HG02571 (cell line): ENCODE data around the gene TMEM63C.
"Not testable (repeated sequence)": the region's sequence is repeated elsewhere in the genome, so short reads cannot be mapped to it uniquely, and the experiment has no call there.

Source experiments
- ATAC-seq: cut with Tn5 transposase; IDR thresholded peaks from one replicate; pipeline ENCODE4 v1.9.1; 2021; ENCODE audit warnings: mild to moderate bottlenecking, moderate library complexity; ENCODE audit not compliant: unreplicated experiment

The TMEM63C gene

DNA sequence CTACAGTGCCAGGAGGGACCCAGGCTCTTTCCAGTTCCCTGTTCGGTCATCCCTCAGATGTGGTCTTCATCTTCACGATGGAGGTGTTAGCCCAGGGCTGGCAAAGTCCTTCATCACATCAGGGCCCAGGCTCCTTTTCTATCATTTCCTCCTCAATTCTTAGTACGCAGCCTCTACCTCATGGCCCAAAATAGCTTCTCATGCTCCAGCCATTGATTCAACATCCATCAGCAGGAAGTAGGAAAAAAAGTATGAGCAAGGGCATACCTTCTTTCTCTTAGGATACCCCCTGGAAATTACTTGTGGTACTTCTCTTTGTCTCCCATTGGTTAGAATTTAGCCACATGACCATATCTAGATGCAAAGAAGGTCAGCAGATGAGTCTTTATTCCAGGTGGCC lies 27.8 kb upstream of the TMEM63C start:
- no peak for ATAC-seq

GRCh38 chr14:77154421-77154820 lies 27.2 kb upstream of the TMEM63C start:
- ATAC-seq, result no peak

DNA sequence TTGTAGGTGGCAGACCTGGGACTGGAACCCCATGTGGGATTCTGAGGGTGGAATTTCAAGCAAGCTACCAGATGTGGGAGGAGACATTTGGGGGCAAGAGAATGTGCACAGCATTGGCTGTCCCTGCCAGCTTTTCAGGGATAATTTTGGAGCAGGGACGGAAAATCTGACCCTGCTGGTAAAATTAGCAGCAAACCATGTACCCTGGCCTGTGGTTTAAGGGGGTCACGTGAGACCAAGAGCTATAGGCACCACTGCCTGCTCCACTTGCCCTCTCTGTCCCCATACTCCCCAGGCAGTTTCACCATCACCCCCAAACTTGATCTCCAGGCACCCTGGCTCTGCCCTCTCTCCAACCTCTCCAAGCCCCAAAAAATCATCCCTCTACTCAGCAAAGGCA lies 26.5 kb upstream of the TMEM63C start:
- no peak for ATAC-seq

- ATAC-seq, result no peak
These were observed 23.9 kb upstream of the TMEM63C start for GRCh38 chr14:77157740-77158139.

GRCh38 chr14:77158175-77158881 lies 23.3 kb upstream of the TMEM63C start:
- ATAC-seq, result no peak

GRCh38 chr14:77158882-77159255 lies 22.7 kb upstream of the TMEM63C start:
- ATAC-seq, result no peak

- no peak for ATAC-seq
These were observed 20.6 kb upstream of the TMEM63C start for GRCh38 chr14:77161011-77161410.

DNA sequence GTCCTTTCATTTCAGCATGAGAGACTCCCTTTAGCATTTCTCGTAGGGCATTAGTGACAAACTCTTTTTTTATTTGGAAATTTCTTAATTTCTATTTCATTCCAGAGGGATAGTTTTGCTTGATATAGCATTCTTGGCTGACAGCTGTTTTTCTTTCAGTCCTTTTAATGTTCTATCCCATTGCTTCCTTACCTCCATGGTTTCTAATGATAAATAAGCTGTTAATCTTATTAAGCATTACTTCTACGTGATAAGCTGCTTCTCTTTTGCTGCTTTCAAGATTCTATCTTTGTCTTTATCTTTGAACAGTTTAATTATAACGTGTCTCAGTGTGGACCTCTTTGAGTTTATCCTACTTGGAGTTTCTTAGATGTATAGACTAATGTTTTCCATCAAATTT lies 11.6 kb upstream of the TMEM63C start:
- no peak for ATAC-seq

DNA sequence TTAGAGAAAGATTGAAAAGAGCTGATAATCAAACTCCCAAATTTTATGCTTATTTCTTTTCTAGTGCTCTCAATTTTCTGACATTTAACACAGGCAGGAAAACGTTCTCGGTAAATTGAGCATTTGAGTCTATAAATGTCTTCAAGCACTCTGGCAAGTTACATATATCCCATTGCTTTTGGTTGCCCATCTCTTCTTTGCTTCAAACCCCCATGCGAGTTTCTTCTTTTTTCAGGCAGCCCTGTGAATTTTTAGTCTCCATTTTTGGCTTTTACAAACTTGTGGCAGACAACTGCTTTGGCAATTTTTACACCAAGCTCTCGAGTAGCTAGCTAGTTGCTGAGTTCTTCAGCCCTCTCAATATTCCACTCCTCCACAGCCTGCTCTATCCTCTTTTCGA lies 8.7 kb upstream of the TMEM63C start:
- ATAC-seq, result no peak

DNA sequence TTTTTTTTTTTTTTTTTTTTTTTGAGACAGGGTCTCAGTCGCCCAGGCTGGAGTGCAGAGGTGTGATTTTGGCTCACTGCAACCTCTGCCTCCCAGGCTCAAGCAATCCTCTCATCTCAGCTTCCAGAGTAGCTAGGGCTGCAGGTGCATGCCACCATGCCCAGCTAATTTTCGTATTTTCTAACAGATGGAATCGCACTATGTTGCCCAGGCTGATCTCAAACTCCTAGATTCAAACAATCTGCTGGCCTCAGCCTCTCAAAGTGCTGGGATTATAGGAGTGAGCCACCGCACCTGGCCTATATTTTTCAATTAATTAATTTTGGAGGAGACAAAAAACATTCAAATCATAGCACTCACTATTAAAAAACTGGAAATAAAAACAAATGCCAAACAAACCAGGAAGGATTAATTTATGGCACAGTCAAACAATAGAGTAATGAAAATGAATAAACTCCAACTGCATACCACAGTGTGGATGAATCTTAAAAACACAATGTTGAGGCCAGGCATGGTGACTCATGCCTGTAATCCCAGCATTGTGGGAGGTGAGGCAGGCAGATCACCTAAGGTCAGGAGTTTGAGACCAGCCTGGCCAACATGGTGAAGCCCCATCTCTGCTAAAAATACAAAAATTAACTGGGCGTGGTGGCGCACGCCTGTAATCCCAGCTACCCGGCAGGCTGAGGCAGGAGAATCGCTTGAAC lies 7.5 kb upstream of the TMEM63C start:
- not testable (repeated sequence) for ATAC-seq

- no peak for ATAC-seq
These were observed 5.8 kb upstream of the TMEM63C start for GRCh38 chr14:77175843-77176242.

GRCh38 chr14:77177702-77178101 lies 3.9 kb upstream of the TMEM63C start:
- no peak for ATAC-seq

GRCh38 chr14:77178656-77179055 lies 2.9 kb upstream of the TMEM63C start:
- ATAC-seq, result no peak

DNA sequence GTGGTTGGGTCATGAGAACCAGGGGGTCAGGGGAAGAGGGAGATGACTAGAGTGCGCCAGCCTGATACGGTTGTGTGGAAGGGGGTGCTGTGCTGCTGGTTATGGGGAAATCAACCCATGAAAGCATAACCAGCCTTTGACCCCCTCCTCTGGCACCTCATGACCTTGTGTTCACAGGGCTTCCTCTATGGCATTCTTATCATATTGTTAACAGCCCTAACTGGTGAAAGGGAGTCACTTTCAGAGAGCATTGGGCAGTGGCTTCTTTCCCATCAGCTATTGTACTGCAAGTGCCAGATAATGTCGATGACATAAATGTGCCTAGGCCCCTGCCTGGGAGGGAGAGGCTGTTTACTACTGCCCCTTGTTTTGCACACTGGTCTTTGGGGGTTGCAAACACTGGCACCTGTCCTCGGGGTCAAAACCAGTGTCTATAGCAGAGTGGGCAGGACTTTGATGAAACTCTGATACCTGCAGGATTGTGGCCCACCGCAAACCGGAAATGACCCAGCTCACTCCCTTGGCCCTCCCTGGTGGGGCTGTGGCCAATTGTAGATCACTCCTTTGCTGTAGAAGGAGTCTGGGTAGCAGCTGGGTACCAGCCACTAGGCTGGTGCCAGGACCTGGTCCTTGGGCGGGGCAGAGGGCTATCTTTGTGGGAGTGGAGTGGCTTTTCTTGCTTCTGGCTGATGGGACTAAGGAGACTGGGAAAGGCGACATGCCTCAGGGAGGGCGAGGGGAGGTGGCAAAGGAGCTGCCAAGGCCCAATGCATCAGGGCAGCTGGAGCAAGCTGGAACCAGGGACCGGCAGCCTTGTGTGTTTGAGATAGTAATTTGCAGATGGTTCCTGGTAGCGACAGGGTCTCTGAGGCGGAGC lies 634 bp upstream of the TMEM63C start:
- ATAC-seq, result no peak

DNA sequence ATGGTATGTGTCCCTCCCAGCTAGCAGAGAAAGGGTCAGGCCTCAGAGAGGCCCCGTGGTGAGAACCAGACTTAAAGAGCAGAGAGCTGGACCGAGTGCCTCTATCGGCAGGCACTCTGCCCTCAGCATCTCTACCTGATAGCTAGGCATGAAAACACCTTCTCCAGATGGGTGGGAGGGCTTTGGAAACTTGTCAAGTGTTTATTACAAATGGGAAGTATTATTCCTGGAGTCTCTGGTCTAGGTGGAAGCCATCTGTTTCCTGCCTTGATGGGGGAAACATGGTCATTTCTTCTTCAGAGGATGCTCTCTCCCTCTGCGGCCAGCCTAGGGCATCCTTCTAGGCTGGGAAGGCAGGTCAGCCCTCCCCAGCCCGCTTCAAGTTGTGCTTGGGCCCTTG lies 2.3 kb downstream of the TMEM63C start:
- no peak for ATAC-seq

GRCh38 chr14:77184396-77185092 lies 2.9 kb downstream of the TMEM63C start:
- no peak for ATAC-seq

GRCh38 chr14:77185093-77185465 lies 3.5 kb downstream of the TMEM63C start:
- no peak for ATAC-seq

DNA sequence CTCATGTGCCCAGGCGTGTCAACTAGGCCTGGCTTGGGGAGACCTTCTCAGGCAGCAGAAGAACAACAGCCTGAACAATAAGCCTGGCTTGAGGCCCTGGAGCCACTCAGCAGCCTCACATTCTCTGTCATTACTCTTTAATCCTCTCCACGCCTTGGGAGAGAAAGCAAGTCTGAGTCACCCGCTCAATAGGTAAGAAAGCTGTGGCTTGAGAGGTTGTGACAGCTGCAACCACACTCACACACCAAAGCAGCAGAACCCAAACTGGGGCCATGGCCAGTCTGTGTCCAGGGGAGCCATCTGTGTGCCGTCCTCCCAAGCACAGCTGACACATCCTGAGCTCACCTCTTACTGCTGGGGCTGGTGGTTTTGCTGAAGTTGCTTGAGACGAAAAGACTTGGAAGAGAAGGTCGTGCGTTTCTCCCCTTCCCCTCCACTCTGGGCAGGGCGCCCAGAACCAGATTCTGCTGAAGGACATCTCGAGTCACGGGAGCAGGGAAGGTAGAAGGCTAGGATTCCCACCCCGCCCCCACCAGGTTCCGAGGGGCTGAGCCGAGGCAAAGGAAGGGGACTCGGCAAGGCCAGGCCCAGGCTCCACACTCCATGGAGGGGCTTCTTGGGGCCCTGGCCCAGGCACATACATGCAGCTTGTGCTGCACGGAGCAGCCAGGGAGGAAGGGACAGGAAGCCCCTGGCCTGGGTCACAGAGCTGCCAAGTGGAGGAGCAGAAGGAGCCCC lies 5.5 kb downstream of the TMEM63C start:
- no peak for ATAC-seq

DNA sequence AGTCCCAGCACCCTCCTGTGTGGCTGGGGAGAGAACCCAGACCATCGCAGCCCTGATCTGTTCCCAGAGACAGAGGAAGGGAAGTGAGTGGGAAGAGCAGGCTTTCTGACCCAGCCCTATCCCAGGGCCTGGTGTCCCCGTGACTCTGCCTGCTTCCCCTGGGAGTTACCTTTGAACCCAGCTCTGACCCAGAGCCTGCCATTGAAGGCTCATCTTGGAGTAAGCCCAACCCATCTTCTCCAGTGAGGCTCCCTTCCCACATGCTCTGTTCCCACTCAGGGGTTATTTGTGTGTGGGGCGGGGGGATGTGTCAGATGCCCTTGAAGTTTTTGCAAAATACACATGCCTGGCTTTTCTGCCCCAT lies 6.0 kb downstream of the TMEM63C start:
- ATAC-seq, result no peak

- ATAC-seq, result no peak
These were observed 7.9 kb downstream of the TMEM63C start for GRCh38 chr14:77189479-77189878.

DNA sequence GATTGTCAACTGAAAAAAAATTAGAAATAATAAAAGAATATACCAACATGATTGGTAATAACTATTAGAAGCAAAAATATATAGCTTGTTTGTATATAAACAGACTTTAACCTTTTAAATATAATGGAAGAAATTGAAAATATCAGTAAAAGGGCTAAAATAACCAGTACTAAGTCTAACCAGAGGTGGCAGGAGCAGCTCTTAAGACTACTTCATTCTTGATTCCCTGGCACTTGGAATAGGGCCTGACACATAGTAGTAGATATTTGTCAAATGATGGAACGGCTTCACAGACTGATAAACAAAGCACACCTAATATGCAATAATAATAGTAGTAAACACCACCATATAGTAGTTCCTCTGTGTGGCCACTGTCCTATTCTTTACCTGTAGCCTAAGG lies 9.4 kb downstream of the TMEM63C start:
- no peak for ATAC-seq
